HuH-7 (cell line): ENCODE data around the gene ITIH6.

Experiments used
- DNase-seq: peaks from one replicate; pipeline ENCODE4 v3.0.0; 2011; ENCODE audit warnings: low spot score

The ITIH6 gene

GRCh38 chrX:54715621-54716020 is 82.4 kb downstream of the ITIH6 start:
- DNase-seq, result peak; percentile 10

DNA sequence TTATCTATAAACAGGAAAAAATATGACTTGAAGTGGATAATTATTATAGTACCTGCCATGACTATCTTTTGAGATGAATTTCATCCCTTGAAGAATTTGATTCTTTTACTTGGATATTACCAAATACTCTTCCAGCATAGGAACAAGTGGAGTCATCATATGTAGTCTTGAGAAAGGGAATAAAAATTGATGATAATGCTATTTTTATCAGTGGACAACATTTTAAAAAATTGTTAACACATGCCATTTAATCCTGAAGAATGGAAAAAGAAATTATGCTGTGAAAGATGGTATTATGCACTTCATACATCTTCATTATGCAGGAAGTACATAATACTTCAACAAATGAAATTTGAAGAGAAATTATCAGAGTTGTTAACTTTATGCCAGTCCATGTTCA is 83.6 kb downstream of the ITIH6 start:
- DNase-seq, result no peak

DNA sequence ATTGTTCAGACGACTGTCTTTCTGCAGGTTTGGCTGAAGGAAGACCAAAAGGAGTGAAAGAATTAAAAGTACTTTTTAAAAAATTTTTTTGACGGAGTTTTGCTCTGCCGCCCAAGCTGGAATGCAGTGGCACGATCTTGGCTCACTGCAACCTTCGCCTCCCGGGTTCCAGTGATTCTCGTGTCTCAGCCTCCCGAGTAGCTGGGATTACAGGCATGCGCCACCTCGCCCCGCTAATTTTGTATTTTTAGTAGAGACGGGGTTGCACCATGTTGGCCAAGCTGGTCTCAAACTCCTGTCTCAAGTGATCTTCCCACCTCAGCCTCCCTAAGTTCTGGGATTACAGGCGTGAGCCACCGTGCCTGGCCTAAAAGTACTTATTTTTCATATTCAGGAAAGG is 86.3 kb downstream of the ITIH6 start:
- DNase-seq, result no peak

DNA sequence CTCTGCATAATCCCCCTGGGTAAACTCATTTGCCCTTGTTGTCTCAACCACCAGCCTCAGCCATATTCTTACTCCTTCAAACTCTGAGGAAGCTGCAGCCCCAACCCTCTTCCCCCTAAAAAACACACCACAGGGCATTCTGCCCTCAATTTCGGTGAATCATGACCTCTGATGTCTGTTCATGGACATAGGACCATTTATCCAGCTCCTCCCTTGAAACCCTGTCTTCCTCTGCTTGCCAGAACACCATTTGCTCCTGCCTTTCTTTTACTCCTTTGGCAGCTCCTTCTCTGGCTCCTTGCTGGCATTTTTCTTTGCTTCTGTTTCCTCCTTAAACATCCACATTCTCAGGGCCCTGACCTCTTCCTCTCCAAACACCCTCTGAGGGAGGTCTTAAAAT is 87.1 kb downstream of the ITIH6 start:
- DNase-seq, result no peak

DNA sequence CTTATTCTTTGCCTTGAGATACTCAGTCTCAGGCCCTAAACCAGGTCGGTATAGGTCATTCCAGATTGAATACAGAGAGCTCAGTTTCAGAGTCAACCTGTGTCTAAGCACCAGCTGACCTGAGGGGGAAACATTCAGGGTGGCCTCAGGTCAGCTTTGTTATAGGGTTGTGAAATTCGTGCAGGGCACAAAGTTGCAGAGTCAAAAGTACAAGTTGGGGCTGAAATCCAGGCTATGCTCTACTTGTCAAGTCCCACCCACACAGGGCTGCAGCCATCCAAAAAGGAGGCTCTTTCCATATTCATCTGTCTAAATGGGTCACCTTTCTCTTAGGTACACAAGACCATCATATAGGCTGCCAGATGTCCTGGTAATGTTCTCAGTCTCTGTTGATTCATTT is 89.7 kb downstream of the ITIH6 start:
- DNase-seq, result no peak
